GM23338 (cell line): ENCODE measurements around the gene UBE2QL1. TPM values are rescaled to one million over a fixed set of nuclear protein-coding genes. Genes with fewer than 3 reads are reported as not detected.

Experiments
- ATAC-seq: fragments of 200-7000 bp; cut with Tn5 transposase; 3 replicates; pipeline ENCODE4 v1.9.1; 2020
- DNase-seq: peaks from one replicate; pipeline ENCODE4 v3.0.0-alpha.2; 2015; ENCODE audit warnings: low spot score
- H2AFZ ChIP-seq: fragments of 200-600 bp; sonication (generic); 2 replicates; pipeline ENCODE4 v1.8.0; 2016; ENCODE audit warnings: antibody characterized with exemption, mild to moderate bottlenecking, moderate library complexity
- H3F3A ChIP-seq: fragments of 200-600 bp; sonication (generic); replicated peaks from 2 replicates; pipeline ENCODE4 v1.8.0; 2017; ENCODE audit warnings: antibody characterized with exemption, mixed run types, low read depth
- H3K27ac ChIP-seq: fragments of 200-600 bp; sonication (generic); 2 replicates; pipeline ENCODE4 v1.6.1; 2016; ENCODE audit warnings: low read depth
- H3K27me3 ChIP-seq: fragments of 200-600 bp; sonication (generic); 2 replicates; pipeline ENCODE4 v1.8.0; 2016; ENCODE audit warnings: mild to moderate bottlenecking, mixed run types, moderate library complexity; ENCODE audit not compliant: insufficient read depth
- H3K36me3 ChIP-seq: fragments of 200-600 bp; sonication (generic); 2 replicates; pipeline ENCODE4 v1.8.0; 2016; ENCODE audit warnings: mild to moderate bottlenecking; ENCODE audit not compliant: insufficient read depth
- H3K4me1 ChIP-seq: fragments of 200-600 bp; sonication (generic); 2 replicates; pipeline ENCODE4 v1.8.0; 2016; ENCODE audit warnings: mild to moderate bottlenecking, moderate library complexity; ENCODE audit not compliant: insufficient read depth
- H3K4me2 ChIP-seq: fragments of 200-600 bp; sonication (generic); 2 replicates; pipeline ENCODE4 v1.7.1; 2017; ENCODE audit warnings: mixed run types
- H3K4me3 ChIP-seq: fragments of 200-600 bp; sonication (generic); 2 replicates; pipeline ENCODE4 v1.6.1; 2016; ENCODE audit warnings: mixed run types
- H3K79me2 ChIP-seq: fragments of 200-600 bp; sonication (generic); replicated peaks from 2 replicates; pipeline ENCODE4 v1.8.0; 2017; ENCODE audit warnings: mild to moderate bottlenecking; ENCODE audit not compliant: insufficient read depth
- H3K9me2 ChIP-seq: fragments of 200-600 bp; sonication (generic); 2 replicates; pipeline ENCODE4 v1.8.0; 2017; ENCODE audit not compliant: insufficient read depth
- H4K20me1 ChIP-seq: fragments of 200-600 bp; sonication (generic); replicated peaks from 2 replicates; pipeline ENCODE4 v1.8.0; 2017; ENCODE audit warnings: mild to moderate bottlenecking; ENCODE audit not compliant: insufficient read depth
- H3K27ac Mint-ChIP-seq: 2 replicates; pipeline ENCODE4 v1.8.0; 2020; ENCODE audit warnings: inconsistent platforms, mild to moderate bottlenecking, moderate library complexity, mixed read lengths
- H3K27me3 Mint-ChIP-seq: 3 replicates; pipeline ENCODE4 v1.8.0; 2022; ENCODE audit warnings: low read depth, mild to moderate bottlenecking, moderate library complexity, mixed read lengths, inconsistent platforms; ENCODE audit not compliant: insufficient read depth, poor library complexity
- H3K36me3 Mint-ChIP-seq: 3 replicates; pipeline ENCODE4 v1.8.0; 2021; ENCODE audit warnings: low read depth, mild to moderate bottlenecking, inconsistent platforms, moderate library complexity, mixed read lengths
- H3K4me1 Mint-ChIP-seq: 3 replicates; pipeline ENCODE4 v1.8.0; 2020; ENCODE audit warnings: mild to moderate bottlenecking, inconsistent platforms, mixed read lengths
- H3K4me3 Mint-ChIP-seq: 3 replicates; pipeline ENCODE4 v1.8.0; 2021; ENCODE audit warnings: moderate library complexity, mild to moderate bottlenecking, inconsistent platforms, mixed read lengths
- H3K9me3 Mint-ChIP-seq: 3 replicates; pipeline ENCODE4 v1.8.0; 2020; ENCODE audit warnings: moderate library complexity, mild to moderate bottlenecking, inconsistent platforms, mixed read lengths
- EZH2 ChIP-seq: fragments of 200-600 bp; sonication (generic); IDR thresholded peaks from one replicate; pipeline ENCODE4 v1.8.0; 2017; ENCODE audit warnings: antibody characterized with exemption, mild to moderate bottlenecking, low read depth; ENCODE audit not compliant: unreplicated experiment
- EZH2phosphoT487 ChIP-seq: fragments of 200-600 bp; sonication (generic); IDR thresholded peaks from one replicate; pipeline ENCODE4 v1.8.1; 2018; ENCODE audit warnings: antibody characterized with exemption; ENCODE audit not compliant: unreplicated experiment
- JUNB ChIP-seq: IDR thresholded peaks from one replicate; pipeline ENCODE4 v1.6.1; 2016; ENCODE audit warnings: antibody characterized with exemption; ENCODE audit not compliant: unreplicated experiment
- NANOG ChIP-seq: IDR thresholded peaks from 2 replicates; pipeline ENCODE4 v1.6.1; 2016; ENCODE audit warnings: antibody characterized with exemption, borderline replicate concordance
- POLR2AphosphoS5 ChIP-seq: IDR thresholded peaks from 2 replicates; pipeline ENCODE4 v1.6.1; 2016; ENCODE audit warnings: antibody characterized with exemption, low read depth
- STAT1 ChIP-seq: IDR thresholded peaks from one replicate; pipeline ENCODE4 v1.6.1; 2016; ENCODE audit warnings: antibody characterized with exemption; ENCODE audit not compliant: unreplicated experiment
- ZNF114 ChIP-seq: fragments of 250-450 bp; sonication (Bioruptor Pico); IDR thresholded peaks from 2 replicates; pipeline ENCODE4 v1.5.0; 2020; ENCODE audit warnings: mild to moderate bottlenecking, moderate library complexity
- polyA plus RNA-seq: library from polyadenylated mRNA; unstranded; fragments of >200 nt; fragmentation: Nextera tagmentation; extraction: Ambion mirVana; gene quantifications from 2 replicates; pipeline ENCODE4 v1.2.1, GENCODE V29; 2016
- total RNA-seq: library from RNA; depleted of rRNA; stranded (reverse); fragments of >200 nt; shearing (Covaris generic); gene quantifications from 2 replicates; pipeline ENCODE4 v1.2.3, GENCODE V29; 2014
- TF ChIP-seq, protein P1 (sequence below): IDR thresholded peaks from one replicate; pipeline ENCODE4 v1.6.1; 2018; ENCODE audit warnings: antibody characterized with exemption; ENCODE audit not compliant: unreplicated experiment
- TF ChIP-seq, protein P2 (sequence below): IDR thresholded peaks from 2 replicates; pipeline ENCODE4 v1.6.1; 2016; ENCODE audit warnings: antibody characterized with exemption
- TF ChIP-seq, protein P3 (sequence below), 2 experiments: fragments of 200-600 bp in 1 of 2; sonication (generic) in 1 of 2; conservative IDR thresholded peaks; 2 replicates each; pipeline versions ENCODE4 v1.5.1 to v1.6.1; 2016 to 2017; ENCODE audit warnings: antibody characterized with exemption in 2 of 2, low read depth in 2 of 2, mild to moderate bottlenecking in 2 of 2, moderate library complexity in 1 of 2
- TF ChIP-seq, protein P4 (sequence below): fragments of 250-450 bp; sonication (Bioruptor Pico); IDR thresholded peaks from 2 replicates; pipeline ENCODE4 v1.5.0; 2020; ENCODE audit warnings: mild to moderate bottlenecking, moderate library complexity

Gene UBE2QL1
- total and polyA plus RNA-seq, 2 experiments from 2014 or later: 0.40 to 0.83 TPM

DNA sequence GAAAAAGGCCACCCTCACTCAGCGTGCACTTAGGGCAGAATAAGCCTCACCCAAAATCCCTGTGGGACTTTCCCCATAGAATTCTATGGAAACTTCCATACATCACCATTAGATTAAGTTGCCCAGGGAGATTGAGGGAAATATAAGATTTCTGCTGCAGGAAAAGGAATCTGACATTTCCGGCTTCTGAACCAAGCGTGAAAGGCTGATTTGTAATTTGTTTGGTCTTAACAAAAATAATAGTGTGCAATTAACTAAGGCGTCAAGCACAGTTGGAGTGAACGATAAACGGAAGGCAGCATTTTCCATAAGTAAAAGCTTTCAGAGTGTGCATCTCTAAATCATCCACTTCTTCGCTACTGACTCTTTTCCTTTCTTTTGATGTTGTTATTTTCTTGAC is 14.0 kb downstream of the UBE2QL1 start (continued):
- TF ChIP-seq, protein P1, sequence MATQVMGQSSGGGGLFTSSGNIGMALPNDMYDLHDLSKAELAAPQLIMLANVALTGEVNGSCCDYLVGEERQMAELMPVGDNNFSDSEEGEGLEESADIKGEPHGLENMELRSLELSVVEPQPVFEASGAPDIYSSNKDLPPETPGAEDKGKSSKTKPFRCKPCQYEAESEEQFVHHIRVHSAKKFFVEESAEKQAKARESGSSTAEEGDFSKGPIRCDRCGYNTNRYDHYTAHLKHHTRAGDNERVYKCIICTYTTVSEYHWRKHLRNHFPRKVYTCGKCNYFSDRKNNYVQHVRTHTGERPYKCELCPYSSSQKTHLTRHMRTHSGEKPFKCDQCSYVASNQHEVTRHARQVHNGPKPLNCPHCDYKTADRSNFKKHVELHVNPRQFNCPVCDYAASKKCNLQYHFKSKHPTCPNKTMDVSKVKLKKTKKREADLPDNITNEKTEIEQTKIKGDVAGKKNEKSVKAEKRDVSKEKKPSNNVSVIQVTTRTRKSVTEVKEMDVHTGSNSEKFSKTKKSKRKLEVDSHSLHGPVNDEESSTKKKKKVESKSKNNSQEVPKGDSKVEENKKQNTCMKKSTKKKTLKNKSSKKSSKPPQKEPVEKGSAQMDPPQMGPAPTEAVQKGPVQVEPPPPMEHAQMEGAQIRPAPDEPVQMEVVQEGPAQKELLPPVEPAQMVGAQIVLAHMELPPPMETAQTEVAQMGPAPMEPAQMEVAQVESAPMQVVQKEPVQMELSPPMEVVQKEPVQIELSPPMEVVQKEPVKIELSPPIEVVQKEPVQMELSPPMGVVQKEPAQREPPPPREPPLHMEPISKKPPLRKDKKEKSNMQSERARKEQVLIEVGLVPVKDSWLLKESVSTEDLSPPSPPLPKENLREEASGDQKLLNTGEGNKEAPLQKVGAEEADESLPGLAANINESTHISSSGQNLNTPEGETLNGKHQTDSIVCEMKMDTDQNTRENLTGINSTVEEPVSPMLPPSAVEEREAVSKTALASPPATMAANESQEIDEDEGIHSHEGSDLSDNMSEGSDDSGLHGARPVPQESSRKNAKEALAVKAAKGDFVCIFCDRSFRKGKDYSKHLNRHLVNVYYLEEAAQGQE: no peak
- no peak for TF ChIP-seq JUNB
- TF ChIP-seq, protein P2, sequence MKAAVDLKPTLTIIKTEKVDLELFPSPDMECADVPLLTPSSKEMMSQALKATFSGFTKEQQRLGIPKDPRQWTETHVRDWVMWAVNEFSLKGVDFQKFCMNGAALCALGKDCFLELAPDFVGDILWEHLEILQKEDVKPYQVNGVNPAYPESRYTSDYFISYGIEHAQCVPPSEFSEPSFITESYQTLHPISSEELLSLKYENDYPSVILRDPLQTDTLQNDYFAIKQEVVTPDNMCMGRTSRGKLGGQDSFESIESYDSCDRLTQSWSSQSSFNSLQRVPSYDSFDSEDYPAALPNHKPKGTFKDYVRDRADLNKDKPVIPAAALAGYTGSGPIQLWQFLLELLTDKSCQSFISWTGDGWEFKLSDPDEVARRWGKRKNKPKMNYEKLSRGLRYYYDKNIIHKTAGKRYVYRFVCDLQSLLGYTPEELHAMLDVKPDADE: no peak
- no peak for TF ChIP-seq POLR2AphosphoS5
- TF ChIP-seq, protein P3, sequence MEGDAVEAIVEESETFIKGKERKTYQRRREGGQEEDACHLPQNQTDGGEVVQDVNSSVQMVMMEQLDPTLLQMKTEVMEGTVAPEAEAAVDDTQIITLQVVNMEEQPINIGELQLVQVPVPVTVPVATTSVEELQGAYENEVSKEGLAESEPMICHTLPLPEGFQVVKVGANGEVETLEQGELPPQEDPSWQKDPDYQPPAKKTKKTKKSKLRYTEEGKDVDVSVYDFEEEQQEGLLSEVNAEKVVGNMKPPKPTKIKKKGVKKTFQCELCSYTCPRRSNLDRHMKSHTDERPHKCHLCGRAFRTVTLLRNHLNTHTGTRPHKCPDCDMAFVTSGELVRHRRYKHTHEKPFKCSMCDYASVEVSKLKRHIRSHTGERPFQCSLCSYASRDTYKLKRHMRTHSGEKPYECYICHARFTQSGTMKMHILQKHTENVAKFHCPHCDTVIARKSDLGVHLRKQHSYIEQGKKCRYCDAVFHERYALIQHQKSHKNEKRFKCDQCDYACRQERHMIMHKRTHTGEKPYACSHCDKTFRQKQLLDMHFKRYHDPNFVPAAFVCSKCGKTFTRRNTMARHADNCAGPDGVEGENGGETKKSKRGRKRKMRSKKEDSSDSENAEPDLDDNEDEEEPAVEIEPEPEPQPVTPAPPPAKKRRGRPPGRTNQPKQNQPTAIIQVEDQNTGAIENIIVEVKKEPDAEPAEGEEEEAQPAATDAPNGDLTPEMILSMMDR (conservative IDR thresholded peaks at IDR 0.05; ENCODE audit: low read depth in 2 of 2): no peak
- TF ChIP-seq EZH2: no peak
- TF ChIP-seq STAT1: no peak
- no peak for TF ChIP-seq ZNF114 (CRISPR knock-in tag)

DNA sequence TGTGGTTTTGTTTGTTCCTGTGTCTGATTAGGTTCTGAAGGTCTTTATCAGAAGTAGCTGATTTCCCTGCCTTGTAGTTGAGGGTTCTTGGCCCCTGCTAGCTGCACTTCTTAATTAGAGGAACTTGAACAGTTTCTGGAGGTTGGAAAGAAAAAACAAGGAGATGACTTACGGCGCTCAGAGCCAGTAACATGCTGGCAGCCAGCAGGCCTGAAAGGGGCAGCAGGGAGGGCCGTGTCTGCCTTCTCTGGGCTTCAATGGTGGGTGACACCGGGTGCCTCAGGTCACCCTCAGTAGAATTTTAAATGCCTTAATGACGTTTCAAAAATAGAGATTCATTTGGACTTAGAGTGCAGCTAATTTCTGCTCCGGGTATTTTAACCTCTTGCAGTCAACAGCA is 15.8 kb downstream of the UBE2QL1 start:
- Mint-ChIP-seq H3K9me3 (no peaks in the 10 kb centered on the region), H3K4me3 (no peak overlapping the region), H3K27ac (no peak overlapping the region), H3K4me1 (peaks cover 28% of the 10 kb centered on the region), H3K36me3 (no peaks in the 10 kb centered on the region), H3K27me3 (peaks cover 12% of the 10 kb centered on the region)
- Histone ChIP-seq H3K4me3 (no peak overlapping the region), H3K27ac (no peak overlapping the region), H3K27me3 (no peaks in the 10 kb centered on the region), H4K20me1 (no peaks in the 10 kb centered on the region), H3K79me2 (no peaks in the 10 kb centered on the region), H2AFZ (no peak overlapping the region), H3K9me2 (no peaks in the 10 kb centered on the region), H3F3A (no peaks in the 10 kb centered on the region), H3K36me3 (no peaks in the 10 kb centered on the region), H3K4me2 (no peak overlapping the region), H3K4me1 (peaks cover 19% of the 10 kb centered on the region)
- ATAC-seq: no peak
- DNase-seq: no peak
- TF ChIP-seq STAT1 (no peak), NANOG (no peak), JUNB (no peak), EZH2phosphoT487 (no peak), POLR2AphosphoS5 (no peak)
- TF ChIP-seq, protein P2: no peak
- TF ChIP-seq, protein P4, sequence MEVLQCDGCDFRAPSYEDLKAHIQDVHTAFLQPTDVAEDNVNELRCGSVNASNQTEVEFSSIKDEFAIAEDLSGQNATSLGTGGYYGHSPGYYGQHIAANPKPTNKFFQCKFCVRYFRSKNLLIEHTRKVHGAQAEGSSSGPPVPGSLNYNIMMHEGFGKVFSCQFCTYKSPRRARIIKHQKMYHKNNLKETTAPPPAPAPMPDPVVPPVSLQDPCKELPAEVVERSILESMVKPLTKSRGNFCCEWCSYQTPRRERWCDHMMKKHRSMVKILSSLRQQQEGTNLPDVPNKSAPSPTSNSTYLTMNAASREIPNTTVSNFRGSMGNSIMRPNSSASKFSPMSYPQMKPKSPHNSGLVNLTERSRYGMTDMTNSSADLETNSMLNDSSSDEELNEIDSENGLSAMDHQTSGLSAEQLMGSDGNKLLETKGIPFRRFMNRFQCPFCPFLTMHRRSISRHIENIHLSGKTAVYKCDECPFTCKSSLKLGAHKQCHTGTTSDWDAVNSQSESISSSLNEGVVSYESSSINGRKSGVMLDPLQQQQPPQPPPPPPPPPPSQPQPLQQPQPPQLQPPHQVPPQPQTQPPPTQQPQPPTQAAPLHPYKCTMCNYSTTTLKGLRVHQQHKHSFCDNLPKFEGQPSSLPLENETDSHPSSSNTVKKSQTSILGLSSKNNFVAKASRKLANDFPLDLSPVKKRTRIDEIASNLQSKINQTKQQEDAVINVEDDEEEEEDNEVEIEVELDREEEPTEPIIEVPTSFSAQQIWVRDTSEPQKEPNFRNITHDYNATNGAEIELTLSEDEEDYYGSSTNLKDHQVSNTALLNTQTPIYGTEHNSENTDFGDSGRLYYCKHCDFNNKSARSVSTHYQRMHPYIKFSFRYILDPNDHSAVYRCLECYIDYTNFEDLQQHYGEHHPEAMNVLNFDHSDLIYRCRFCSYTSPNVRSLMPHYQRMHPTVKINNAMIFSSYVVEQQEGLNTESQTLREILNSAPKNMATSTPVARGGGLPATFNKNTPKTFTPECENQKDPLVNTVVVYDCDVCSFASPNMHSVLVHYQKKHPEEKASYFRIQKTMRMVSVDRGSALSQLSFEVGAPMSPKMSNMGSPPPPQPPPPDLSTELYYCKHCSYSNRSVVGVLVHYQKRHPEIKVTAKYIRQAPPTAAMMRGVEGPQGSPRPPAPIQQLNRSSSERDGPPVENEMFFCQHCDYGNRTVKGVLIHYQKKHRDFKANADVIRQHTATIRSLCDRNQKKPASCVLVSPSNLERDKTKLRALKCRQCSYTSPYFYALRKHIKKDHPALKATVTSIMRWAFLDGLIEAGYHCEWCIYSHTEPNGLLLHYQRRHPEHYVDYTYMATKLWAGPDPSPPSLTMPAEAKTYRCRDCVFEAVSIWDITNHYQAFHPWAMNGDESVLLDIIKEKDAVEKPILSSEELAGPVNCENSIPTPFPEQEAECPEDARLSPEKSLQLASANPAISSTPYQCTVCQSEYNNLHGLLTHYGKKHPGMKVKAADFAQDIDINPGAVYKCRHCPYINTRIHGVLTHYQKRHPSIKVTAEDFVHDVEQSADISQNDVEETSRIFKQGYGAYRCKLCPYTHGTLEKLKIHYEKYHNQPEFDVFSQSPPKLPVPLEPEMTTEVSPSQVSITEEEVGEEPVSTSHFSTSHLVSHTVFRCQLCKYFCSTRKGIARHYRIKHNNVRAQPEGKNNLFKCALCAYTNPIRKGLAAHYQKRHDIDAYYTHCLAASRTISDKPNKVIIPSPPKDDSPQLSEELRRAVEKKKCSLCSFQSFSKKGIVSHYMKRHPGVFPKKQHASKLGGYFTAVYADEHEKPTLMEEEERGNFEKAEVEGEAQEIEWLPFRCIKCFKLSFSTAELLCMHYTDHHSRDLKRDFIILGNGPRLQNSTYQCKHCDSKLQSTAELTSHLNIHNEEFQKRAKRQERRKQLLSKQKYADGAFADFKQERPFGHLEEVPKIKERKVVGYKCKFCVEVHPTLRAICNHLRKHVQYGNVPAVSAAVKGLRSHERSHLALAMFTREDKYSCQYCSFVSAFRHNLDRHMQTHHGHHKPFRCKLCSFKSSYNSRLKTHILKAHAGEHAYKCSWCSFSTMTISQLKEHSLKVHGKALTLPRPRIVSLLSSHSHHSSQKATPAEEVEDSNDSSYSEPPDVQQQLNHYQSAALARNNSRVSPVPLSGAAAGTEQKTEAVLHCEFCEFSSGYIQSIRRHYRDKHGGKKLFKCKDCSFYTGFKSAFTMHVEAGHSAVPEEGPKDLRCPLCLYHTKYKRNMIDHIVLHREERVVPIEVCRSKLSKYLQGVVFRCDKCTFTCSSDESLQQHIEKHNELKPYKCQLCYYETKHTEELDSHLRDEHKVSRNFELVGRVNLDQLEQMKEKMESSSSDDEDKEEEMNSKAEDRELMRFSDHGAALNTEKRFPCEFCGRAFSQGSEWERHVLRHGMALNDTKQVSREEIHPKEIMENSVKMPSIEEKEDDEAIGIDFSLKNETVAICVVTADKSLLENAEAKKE: no peak
